ENCODE results near the gene AKR1C3.

AKR1C3 gene

GRCh38 chr10:5071411-5072198 lies 22.6 kb upstream of the AKR1C3 start:
- H3K9me3 ChIP-seq: no peaks in the 10 kb centered on the region
- peaks cover 25% of the 10 kb centered on the region for H3K4me1 ChIP-seq
- in situ Hi-C loops (cut with MboI; ENCODE audit: low sequenced_read_pairs): no loop called here
- DNase-seq (ENCODE audit: low spot score in 2 of 2): peak; percentile 63 to 65
- no peaks in the 10 kb centered on the region for H3K27me3 ChIP-seq (ENCODE audit: low read depth)
- no peaks in the 10 kb centered on the region for H3K36me3 ChIP-seq (replicated peaks)
- no peak overlapping the region for H3K4me3 ChIP-seq

- in situ Hi-C loops (cut with MboI; ENCODE audit: low sequenced_read_pairs): no loop called here
- no peaks in the 10 kb centered on the region for H3K9me3 ChIP-seq
- peaks cover 31% of the 10 kb centered on the region for H3K4me1 ChIP-seq
- no peak for DNase-seq (ENCODE audit: low spot score in 2 of 2)
- no peaks in the 10 kb centered on the region for H3K27me3 ChIP-seq (ENCODE audit: low read depth)
- H3K36me3 ChIP-seq (replicated peaks): no peaks in the 10 kb centered on the region
- no peak overlapping the region for H3K4me3 ChIP-seq
Observed at GRCh38 chr10:5073659-5074058, 20.6 kb upstream of the AKR1C3 start.

- Histone ChIP-seq H3K27me3 (ENCODE audit: low read depth) (no peaks in the 10 kb centered on the region), H3K9me3 (no peaks in the 10 kb centered on the region), H3K4me1 (peaks cover 24% of the 10 kb centered on the region), H3K36me3 (replicated peaks) (no peaks in the 10 kb centered on the region), H3K4me3 (no peak overlapping the region)
- DNase-seq (ENCODE audit: low spot score in 2 of 2): no peak
- in situ Hi-C loops (cut with MboI; ENCODE audit: low sequenced_read_pairs): no loop called here
Observed at GRCh38 chr10:5076615-5077014, 17.6 kb upstream of the AKR1C3 start.

- Histone ChIP-seq H3K27me3 (ENCODE audit: low read depth) (no peaks in the 10 kb centered on the region), H3K4me1 (peaks cover 12% of the 10 kb centered on the region), H3K9me3 (no peaks in the 10 kb centered on the region), H3K4me3 (no peak overlapping the region), H3K36me3 (replicated peaks) (no peaks in the 10 kb centered on the region)
- no peak for DNase-seq (ENCODE audit: low spot score in 2 of 2)
- in situ Hi-C loops (cut with MboI; ENCODE audit: low sequenced_read_pairs): no loop called here
Observed at GRCh38 chr10:5078547-5079180, 15.6 kb upstream of the AKR1C3 start.

GRCh38 chr10:5079306-5079830 lies 14.8 kb upstream of the AKR1C3 start:
- Histone ChIP-seq H3K36me3 (replicated peaks) (no peaks in the 10 kb centered on the region), H3K9me3 (no peaks in the 10 kb centered on the region), H3K4me1 (peaks cover 12% of the 10 kb centered on the region), H3K4me3 (no peak overlapping the region), H3K27me3 (ENCODE audit: low read depth) (no peaks in the 10 kb centered on the region)
- in situ Hi-C loops (cut with MboI; ENCODE audit: low sequenced_read_pairs): no loop called here
- peak in 1 of 2 experiments; percentile 32 for DNase-seq (ENCODE audit: low spot score in 2 of 2)

- Histone ChIP-seq H3K27me3 (ENCODE audit: low read depth) (no peaks in the 10 kb centered on the region), H3K4me3 (no peak overlapping the region), H3K36me3 (replicated peaks) (no peaks in the 10 kb centered on the region), H3K4me1 (peaks cover 12% of the 10 kb centered on the region), H3K9me3 (no peaks in the 10 kb centered on the region)
- no peak for DNase-seq (ENCODE audit: low spot score in 2 of 2)
- in situ Hi-C loops (cut with MboI; ENCODE audit: low sequenced_read_pairs): no loop called here
Observed at GRCh38 chr10:5079836-5080235, 14.4 kb upstream of the AKR1C3 start.

GRCh38 chr10:5081091-5081490 lies 13.1 kb upstream of the AKR1C3 start:
- no peak for DNase-seq (ENCODE audit: low spot score in 2 of 2)
- H3K4me1 ChIP-seq: peaks cover 12% of the 10 kb centered on the region
- H3K4me3 ChIP-seq: no peak overlapping the region
- in situ Hi-C loops (cut with MboI; ENCODE audit: low sequenced_read_pairs): no loop called here
- H3K9me3 ChIP-seq: no peaks in the 10 kb centered on the region
- no peaks in the 10 kb centered on the region for H3K27me3 ChIP-seq (ENCODE audit: low read depth)
- H3K36me3 ChIP-seq (replicated peaks): no peaks in the 10 kb centered on the region

- in situ Hi-C loops (cut with MboI; ENCODE audit: low sequenced_read_pairs): no loop called here
- no peak for DNase-seq (ENCODE audit: low spot score in 2 of 2)
- Histone ChIP-seq H3K4me1 (no peaks in the 10 kb centered on the region), H3K9me3 (no peaks in the 10 kb centered on the region), H3K4me3 (no peak overlapping the region), H3K27me3 (ENCODE audit: low read depth) (no peaks in the 10 kb centered on the region), H3K36me3 (replicated peaks) (no peaks in the 10 kb centered on the region)
Observed at GRCh38 chr10:5088703-5089261, 5.4 kb upstream of the AKR1C3 start.

GRCh38 chr10:5089865-5090264 lies 4.3 kb upstream of the AKR1C3 start:
- peak in 1 of 2 experiments; percentile 15 for DNase-seq (ENCODE audit: low spot score in 2 of 2)
- Histone ChIP-seq H3K36me3 (replicated peaks) (no peaks in the 10 kb centered on the region), H3K9me3 (no peaks in the 10 kb centered on the region), H3K27me3 (ENCODE audit: low read depth) (no peaks in the 10 kb centered on the region), H3K4me1 (no peaks in the 10 kb centered on the region), H3K4me3 (no peak overlapping the region)
- in situ Hi-C loops (cut with MboI; ENCODE audit: low sequenced_read_pairs): loop anchor here (10.0 kb wide), 2 partner anchors 195 to 245 kb away; no protein-coding TSS in a partner anchor

GRCh38 chr10:5090551-5090950 lies 3.7 kb upstream of the AKR1C3 start:
- Histone ChIP-seq H3K27me3 (ENCODE audit: low read depth) (no peaks in the 10 kb centered on the region), H3K4me1 (no peaks in the 10 kb centered on the region), H3K4me3 (no peak overlapping the region), H3K36me3 (replicated peaks) (no peaks in the 10 kb centered on the region), H3K9me3 (no peaks in the 10 kb centered on the region)
- DNase-seq (ENCODE audit: low spot score in 2 of 2): no peak
- in situ Hi-C loops (cut with MboI; ENCODE audit: low sequenced_read_pairs): loop anchor here (10.0 kb wide), 2 partner anchors 194 to 246 kb away; no protein-coding TSS in a partner anchor

- Histone ChIP-seq H3K36me3 (replicated peaks) (no peaks in the 10 kb centered on the region), H3K4me1 (no peaks in the 10 kb centered on the region), H3K4me3 (no peak overlapping the region), H3K9me3 (no peaks in the 10 kb centered on the region), H3K27me3 (ENCODE audit: low read depth) (no peaks in the 10 kb centered on the region)
- no peak for DNase-seq (ENCODE audit: low spot score in 2 of 2)
- in situ Hi-C loops (cut with MboI; ENCODE audit: low sequenced_read_pairs): loop anchor here (10.0 kb wide), 2 partner anchors 194 to 246 kb away; no protein-coding TSS in a partner anchor
Observed at GRCh38 chr10:5091196-5091595, 3.0 kb upstream of the AKR1C3 start.

GRCh38 chr10:5092375-5092774 lies 1.8 kb upstream of the AKR1C3 start:
- H3K36me3 ChIP-seq (replicated peaks): no peaks in the 10 kb centered on the region
- no peaks in the 10 kb centered on the region for H3K4me1 ChIP-seq
- H3K4me3 ChIP-seq: no peak overlapping the region
- no peaks in the 10 kb centered on the region for H3K27me3 ChIP-seq (ENCODE audit: low read depth)
- in situ Hi-C loops (cut with MboI; ENCODE audit: low sequenced_read_pairs): loop anchor here (10.0 kb wide), 2 partner anchors 192 to 248 kb away; no protein-coding TSS in a partner anchor
- no peaks in the 10 kb centered on the region for H3K9me3 ChIP-seq
- DNase-seq (ENCODE audit: low spot score in 2 of 2): no peak

- DNase-seq (ENCODE audit: low spot score in 2 of 2): no peak
- H3K36me3 ChIP-seq (replicated peaks): no peaks in the 10 kb centered on the region
- in situ Hi-C loops (cut with MboI; ENCODE audit: low sequenced_read_pairs): loop anchor here (10.0 kb wide), 2 partner anchors 192 to 248 kb away; no protein-coding TSS in a partner anchor
Observed at GRCh38 chr10:5092848-5093790, 1.1 kb upstream of the AKR1C3 start.

More at GRCh38 chr10:5092848-5093790, 1.1 kb upstream of the AKR1C3 start:
- Histone ChIP-seq H3K27me3 (ENCODE audit: low read depth) (no peaks in the 10 kb centered on the region), H3K4me3 (no peak overlapping the region), H3K4me1 (no peaks in the 10 kb centered on the region), H3K9me3 (no peaks in the 10 kb centered on the region)
